ENCODE results near the gene ZSCAN25. TPM values are rescaled to one million over a fixed set of nuclear protein-coding genes. Genes with fewer than 3 reads are reported as not detected.

Gene ZSCAN25
- total RNA-seq, 1 experiment from 2014 or later = 17.6 TPM

- H3K27me3 Mint-ChIP-seq (ENCODE audit: insufficient read depth, unreplicated experiment) = no peaks in the 10 kb centered on the region
- ChIA-PET CTCF (no interaction called here), POLR2A (interaction anchor here (0.7 kb wide), 1 partner anchor 250 kb away, joined by 3 read pairs; no protein-coding TSS in a partner anchor)
- H3K9me3 Mint-ChIP-seq (ENCODE audit: unreplicated experiment) = no peaks in the 10 kb centered on the region
- TF ChIP-seq CTCF (IDR thresholded peaks at IDR 0.05; ENCODE audit: unreplicated experiment) = no peak
- H3K4me1 Mint-ChIP-seq (ENCODE audit: insufficient read depth, unreplicated experiment) = no peaks in the 10 kb centered on the region
- peaks cover 12% of the 10 kb centered on the region for H3K36me3 Mint-ChIP-seq (ENCODE audit: insufficient read depth, unreplicated experiment)
- H3K27ac Mint-ChIP-seq (ENCODE audit: low read depth, unreplicated experiment) = no peak overlapping the region
- DNase-seq (ENCODE audit: unreplicated experiment) = no peak
- no TSS peak for BruUV-seq (replicated peaks)
- no peak overlapping the region for H3K4me3 Mint-ChIP-seq (ENCODE audit: unreplicated experiment)
- intact Hi-C loops (cut with micrococcal nuclease) = no loop called here
These were observed 50.4 kb downstream of the ZSCAN25 start for GRCh38 chr7:99667179-99667578.

GRCh38 chr7:99668541-99668940, 51.8 kb downstream of the ZSCAN25 start:
- no TSS peak for BruUV-seq (replicated peaks)
- CTCF ChIA-PET = no interaction called here
- peaks cover 9% of the 10 kb centered on the region for H3K36me3 Mint-ChIP-seq (ENCODE audit: insufficient read depth, unreplicated experiment)
- H3K9me3 Mint-ChIP-seq (ENCODE audit: unreplicated experiment) = no peaks in the 10 kb centered on the region
- POLR2A ChIA-PET = no interaction called here
- no peak overlapping the region for H3K27ac Mint-ChIP-seq (ENCODE audit: low read depth, unreplicated experiment)
- H3K4me1 Mint-ChIP-seq (ENCODE audit: insufficient read depth, unreplicated experiment) = peaks cover 1% of the 10 kb centered on the region
- H3K27me3 Mint-ChIP-seq (ENCODE audit: insufficient read depth, unreplicated experiment) = no peaks in the 10 kb centered on the region
- DNase-seq (ENCODE audit: unreplicated experiment) = no peak
- intact Hi-C loops (cut with micrococcal nuclease) = no loop called here
- no peak for TF ChIP-seq CTCF (IDR thresholded peaks at IDR 0.05; ENCODE audit: unreplicated experiment)
- H3K4me3 Mint-ChIP-seq (ENCODE audit: unreplicated experiment) = no peak overlapping the region

GRCh38 chr7:99669782-99670181, 53.0 kb downstream of the ZSCAN25 start:
- DNase-seq (ENCODE audit: unreplicated experiment) = no peak
- Mint-ChIP-seq H3K4me1 (ENCODE audit: insufficient read depth, unreplicated experiment) (peaks cover 4% of the 10 kb centered on the region), H3K4me3 (ENCODE audit: unreplicated experiment) (no peak overlapping the region), H3K27ac (ENCODE audit: low read depth, unreplicated experiment) (no peak overlapping the region), H3K9me3 (ENCODE audit: unreplicated experiment) (no peaks in the 10 kb centered on the region), H3K36me3 (ENCODE audit: insufficient read depth, unreplicated experiment) (no peaks in the 10 kb centered on the region), H3K27me3 (ENCODE audit: insufficient read depth, unreplicated experiment) (no peaks in the 10 kb centered on the region)
- TF ChIP-seq CTCF (IDR thresholded peaks at IDR 0.05; ENCODE audit: unreplicated experiment) = no peak
- no TSS peak for BruUV-seq (replicated peaks)
- POLR2A ChIA-PET = interaction anchor here (1.8 kb wide), 1 partner anchor 35 kb away, joined by 5 read pairs; no protein-coding TSS in a partner anchor
- intact Hi-C loops (cut with micrococcal nuclease) = no loop called here
- CTCF ChIA-PET = no interaction called here

GRCh38 chr7:99672573-99672972, 55.8 kb downstream of the ZSCAN25 start:
- no peaks in the 10 kb centered on the region for H3K27me3 Mint-ChIP-seq (ENCODE audit: insufficient read depth, unreplicated experiment)
- ChIA-PET POLR2A (no interaction called here), CTCF (no interaction called here)
- peaks cover 12% of the 10 kb centered on the region for H3K4me1 Mint-ChIP-seq (ENCODE audit: insufficient read depth, unreplicated experiment)
- DNase-seq (ENCODE audit: unreplicated experiment) = no peak
- intact Hi-C loops (cut with micrococcal nuclease) = no loop called here
- H3K36me3 Mint-ChIP-seq (ENCODE audit: insufficient read depth, unreplicated experiment) = no peaks in the 10 kb centered on the region
- H3K27ac Mint-ChIP-seq (ENCODE audit: low read depth, unreplicated experiment) = no peak overlapping the region
- no peaks in the 10 kb centered on the region for H3K9me3 Mint-ChIP-seq (ENCODE audit: unreplicated experiment)
- H3K4me3 Mint-ChIP-seq (ENCODE audit: unreplicated experiment) = no peak overlapping the region
- no peak for TF ChIP-seq CTCF (IDR thresholded peaks at IDR 0.05; ENCODE audit: unreplicated experiment)
- no TSS peak for BruUV-seq (replicated peaks)
